ENCODE results near the gene OGFR. TPM values are rescaled to one million over a fixed set of nuclear protein-coding genes. Genes with fewer than 3 reads are reported as not detected.
A peak's percentile ranks its signal among the peaks of the same experiment; 100 is the strongest.

OGFR gene
- total RNA-seq, 1 donor from 2014 or later: 20.6 TPM

DNA sequence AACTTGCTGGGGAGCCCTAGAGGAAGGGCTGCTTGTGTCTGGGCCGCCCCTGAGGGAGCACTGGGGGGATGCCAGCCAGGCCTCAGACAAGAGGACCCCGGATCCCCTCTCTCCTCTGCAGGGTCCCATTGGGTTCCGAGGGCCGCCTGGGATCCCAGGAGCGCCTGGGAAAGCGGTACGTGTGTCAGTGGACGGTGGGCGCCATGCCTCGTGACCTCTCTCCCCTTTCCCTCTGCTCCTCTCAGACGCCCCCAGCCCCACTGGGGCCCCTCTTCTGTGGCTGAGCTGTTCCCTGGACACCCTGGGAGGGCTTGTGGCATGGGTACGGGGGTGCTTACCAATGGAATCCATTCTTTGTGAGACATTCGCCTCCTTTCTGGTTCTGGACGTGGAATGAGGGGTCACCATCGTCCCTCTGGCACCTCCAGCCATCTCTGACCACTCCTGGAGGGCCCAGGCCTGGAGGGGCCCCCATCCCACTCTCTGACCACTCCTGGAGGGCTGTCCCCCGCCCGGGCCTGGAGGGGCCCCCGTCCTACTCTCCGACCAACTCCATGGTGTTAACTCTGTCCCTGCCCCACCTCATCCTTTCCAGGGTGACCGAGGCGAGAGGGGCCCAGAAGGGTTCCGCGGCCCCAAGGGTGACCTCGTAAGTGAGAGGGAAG, 22.1 kb downstream of the OGFR start:
- no peak for DNase-seq

DNA sequence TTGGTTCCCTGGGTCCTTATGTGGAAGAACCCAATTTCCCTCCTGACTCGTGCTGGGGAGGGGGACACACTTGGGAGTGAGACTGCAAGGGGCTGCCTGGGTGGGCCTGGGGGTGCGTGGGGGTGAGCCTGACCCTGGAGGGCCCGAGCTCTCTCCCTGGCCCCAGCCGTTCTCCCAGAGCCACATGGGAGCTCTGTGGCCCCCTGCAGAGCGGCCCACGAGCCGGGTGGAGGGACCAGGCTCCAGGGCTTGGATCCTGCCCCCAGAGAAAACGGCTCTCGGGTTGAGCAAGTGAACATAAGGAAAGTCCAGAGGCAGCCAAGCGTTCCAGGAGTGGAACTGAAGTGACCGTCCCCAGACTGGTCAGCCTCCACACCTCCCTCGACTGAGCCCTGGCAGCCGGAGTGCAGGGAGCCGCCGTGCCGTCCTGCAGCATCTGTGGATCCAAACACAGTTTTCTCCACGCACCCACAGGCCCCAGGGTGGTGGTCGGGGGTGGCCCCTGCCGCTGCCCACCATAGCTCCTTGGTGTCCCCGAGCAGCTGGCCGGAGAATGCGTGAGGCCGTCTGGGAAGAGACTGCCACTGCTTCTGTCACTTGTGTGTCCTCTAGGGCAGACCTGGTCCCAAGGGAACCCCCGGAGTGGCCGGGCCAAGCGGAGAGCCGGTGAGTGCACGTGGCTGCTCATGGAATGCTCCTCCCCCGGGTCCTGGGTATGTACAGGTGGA, 22.8 kb downstream of the OGFR start:
- DNase-seq: no peak

DNA sequence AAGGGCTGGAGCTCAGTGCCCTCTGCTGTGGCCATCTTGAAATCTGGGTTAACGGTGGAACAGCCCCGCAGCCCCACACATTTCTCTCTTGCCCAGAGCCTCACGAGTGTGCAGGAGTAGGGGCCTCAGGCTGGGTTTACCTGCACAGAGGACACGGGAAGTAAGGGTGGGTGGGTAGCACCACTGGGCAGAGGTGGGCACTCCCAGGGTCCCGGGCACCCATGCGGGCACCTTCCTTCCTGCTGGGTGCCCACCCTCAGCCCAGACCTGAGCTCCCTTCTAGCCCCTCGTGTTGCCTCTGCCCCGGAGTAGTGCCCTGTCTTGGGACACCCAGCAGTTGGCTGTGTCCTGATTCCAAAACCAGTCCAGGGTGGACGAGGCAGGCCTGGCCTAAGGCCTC, 23.4 kb downstream of the OGFR start:
- no peak for DNase-seq

DNA sequence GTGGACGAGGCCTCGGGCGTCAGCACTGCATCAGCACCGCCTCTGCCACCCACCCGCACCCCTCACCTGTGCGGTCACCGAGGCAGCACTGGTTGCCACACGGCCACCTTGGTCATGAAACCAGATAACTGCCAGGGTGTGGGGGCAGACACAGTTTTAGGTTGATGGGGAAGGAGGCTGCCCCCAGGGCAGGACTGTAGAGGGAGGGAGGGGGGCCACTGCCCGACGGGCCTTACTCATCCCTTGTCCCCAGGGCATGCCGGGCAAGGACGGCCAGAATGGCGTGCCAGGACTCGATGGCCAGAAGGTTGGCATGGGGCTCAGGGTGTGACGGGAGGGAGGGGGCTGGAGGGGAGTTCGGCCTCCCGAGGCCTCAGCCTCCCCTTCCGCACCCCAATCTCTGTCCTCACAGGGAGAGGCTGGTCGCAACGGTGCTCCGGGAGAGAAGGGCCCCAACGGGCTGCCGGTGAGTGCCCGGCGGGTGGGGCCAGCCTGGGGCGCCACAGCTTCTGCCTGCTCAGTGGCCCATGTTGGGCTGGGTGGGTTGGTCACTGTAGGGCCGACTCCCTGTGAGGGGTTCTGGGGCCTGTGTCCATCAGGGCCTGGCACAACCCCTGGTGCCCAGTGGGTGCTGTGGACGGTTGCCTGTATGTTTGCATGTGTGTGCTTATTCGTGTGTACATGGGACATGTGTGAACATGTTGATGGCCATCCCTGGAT, 24.0 kb downstream of the OGFR start:
- DNase-seq: no peak

DNA sequence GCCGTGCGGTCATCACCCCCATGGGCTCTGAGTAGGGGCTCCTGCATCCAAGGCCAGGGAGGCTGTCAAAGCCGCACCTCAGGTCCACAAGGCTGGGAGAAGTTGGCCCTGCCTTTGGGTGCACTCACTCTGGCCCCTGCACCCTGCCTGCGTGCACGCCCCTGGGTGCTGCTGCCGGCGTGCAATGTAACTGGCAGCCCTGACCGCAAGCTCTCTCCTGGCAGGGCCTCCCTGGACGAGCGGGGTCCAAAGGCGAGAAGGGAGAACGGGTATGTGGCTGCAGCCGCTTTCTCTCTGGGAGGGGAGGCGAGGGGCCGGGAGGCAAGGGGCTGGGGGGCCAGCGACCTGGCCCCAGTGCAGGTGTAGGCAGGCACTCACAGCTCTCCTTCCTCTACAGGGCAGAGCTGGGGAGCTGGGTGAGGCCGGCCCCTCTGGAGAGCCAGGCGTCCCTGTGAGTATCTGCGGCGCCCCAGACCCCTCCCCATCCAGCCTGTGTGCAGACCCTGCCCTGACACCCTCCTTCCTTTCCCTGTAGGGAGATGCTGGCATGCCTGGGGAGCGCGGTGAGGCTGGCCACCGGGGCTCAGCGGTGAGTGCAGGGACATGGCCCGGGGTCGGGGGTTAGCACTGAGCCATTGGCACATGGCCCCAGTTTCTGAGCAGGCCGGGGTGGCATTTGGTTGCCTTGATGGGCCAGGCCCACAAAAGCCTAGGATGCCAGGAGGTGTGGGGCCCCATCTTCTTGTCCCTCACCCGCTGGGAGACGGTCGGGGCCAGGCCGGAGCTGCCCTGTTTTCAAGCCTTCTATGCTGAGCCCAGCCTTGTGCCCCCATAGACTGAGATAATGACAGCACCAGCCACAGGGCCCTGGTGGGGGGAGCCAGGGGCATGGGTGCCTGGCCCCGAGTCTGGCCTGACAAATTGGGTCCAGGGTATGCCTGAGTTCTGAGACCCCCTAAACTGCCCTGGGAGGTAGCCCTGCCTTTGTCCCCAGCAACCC, 24.9 kb downstream of the OGFR start:
- DNase-seq: no peak

DNA sequence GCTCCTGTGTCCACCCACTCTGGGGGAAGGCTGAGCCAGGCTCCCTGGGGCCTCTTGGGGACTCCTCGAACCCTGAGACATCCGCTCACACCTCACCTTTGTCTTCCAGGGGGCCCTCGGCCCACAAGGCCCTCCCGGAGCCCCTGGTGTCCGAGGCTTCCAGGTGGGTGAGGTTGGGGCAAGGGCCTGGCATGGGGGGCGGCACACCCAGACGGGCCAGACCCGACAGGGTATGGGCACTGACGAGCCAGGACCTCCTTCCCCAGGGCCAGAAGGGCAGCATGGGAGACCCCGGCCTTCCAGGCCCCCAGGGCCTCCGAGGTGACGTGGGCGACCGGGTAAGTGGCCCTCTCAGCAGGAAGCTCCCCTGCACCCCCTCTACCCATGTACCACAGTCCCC, 25.6 kb downstream of the OGFR start:
- DNase-seq: no peak

DNA sequence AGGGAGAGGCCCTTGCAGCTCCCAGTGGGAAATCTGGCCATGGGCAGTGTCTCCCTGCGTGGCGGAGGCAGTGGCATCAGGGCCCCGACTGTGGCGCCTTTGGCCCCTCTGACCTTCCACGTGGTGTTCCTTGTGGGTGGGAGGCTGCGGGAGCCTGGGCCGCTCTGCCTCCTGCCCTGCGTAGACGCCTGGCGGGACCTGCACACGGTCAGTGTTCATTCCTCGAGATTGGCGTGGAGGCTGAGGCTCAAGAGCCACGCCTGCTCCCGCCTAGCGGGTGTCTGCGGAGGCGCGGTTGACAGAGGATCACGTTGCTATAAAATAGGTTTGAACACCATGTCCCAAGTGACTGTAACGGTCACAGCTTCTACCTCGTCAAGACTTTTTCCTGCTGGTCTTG, 26.2 kb downstream of the OGFR start:
- DNase-seq: no peak

DNA sequence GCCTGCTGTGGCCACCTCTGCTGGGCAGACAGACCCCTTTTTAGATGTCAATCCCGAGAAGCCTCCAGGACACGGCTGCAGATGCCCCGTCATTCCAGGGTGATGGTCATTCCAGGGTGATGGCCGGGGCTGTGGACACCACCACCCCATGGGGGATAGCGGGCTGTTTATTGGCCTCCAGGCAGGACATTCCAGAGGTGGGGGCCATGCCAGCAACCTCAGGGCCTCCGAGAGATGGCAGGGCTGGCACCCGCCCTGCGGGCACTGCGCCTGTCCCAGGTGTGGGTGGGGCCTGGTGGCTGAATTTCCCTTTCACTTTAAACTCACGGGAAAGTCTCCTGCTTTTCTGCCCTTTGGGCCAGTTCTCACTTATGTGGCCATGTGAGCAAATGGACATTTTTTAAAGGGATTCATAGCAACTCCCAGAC, 26.7 kb downstream of the OGFR start:
- DNase-seq: no peak

DNA sequence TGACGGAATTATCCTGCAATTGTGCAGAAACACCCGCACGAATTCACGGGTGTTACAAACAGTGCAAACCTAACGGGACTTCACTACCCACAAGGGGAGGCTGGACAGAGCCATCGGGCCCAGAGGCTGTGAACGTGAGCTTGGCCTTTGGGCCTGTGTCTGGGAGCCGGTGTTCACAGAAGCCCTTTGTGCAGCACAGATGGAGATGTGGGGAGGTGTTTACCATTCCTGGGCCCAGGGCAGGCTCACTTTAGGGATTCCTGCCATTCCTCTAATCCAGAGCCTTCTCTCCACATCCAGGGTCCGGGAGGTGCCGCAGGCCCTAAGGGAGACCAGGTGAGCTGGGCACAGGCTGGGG, 27.2 kb downstream of the OGFR start:
- DNase-seq: no peak

DNA sequence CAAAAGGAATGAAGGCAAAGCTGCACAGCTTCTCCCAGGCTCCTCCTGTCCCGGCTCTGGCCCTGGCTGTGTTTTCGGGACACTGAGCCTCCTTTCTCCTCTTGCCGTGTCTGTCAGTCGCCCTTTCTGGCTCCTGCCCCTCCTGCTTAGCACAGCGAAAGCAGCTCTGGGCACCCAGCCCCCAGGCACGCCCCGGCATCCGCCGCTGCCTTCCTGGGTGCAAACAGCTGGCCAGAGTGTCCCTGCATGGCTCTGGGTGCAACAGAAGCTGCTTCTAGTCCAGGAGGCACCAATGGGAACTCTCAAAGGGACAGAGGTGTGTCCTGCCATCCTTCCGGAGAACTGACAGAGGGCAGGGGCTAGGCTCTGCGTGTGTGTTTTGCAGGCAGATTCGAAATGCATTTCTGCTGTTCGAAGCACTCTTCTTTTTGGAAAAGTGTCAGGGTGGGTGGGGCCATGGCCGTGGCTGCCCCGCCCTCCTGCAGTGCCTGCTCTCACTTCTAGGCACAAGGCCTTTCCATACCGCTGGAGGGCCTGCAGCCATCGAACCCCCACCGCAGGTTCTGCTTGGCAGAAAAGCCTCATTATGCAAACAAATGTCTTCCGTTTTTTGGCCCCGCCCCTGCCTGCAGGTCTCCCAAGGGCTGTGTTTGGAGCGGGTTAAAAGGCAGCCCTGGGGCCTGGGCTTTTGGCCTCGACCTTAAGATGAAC, 27.7 kb downstream of the OGFR start:
- DNase-seq: peak; percentile 41

DNA sequence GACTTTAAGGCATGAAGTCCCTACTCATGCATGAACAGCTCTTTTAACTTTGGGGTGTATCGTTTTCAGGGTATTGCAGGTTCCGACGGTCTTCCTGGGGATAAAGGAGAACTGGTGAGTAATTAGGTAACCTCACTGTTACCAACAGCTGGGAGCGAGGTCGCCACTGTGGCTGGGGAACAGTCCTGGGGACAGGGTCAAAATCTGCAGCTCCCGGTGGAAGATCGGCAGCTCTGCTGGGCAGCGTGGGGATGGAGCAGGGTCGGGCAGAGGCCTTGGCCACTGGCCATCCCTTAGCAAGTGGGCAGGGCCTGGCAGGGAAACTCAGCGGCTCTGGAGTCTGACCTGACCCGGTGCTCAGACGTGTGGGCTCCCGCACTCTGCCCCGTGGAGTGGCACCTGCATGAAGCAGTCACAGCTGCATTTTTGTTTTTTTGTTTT, 28.3 kb downstream of the OGFR start:
- no peak for DNase-seq

DNA sequence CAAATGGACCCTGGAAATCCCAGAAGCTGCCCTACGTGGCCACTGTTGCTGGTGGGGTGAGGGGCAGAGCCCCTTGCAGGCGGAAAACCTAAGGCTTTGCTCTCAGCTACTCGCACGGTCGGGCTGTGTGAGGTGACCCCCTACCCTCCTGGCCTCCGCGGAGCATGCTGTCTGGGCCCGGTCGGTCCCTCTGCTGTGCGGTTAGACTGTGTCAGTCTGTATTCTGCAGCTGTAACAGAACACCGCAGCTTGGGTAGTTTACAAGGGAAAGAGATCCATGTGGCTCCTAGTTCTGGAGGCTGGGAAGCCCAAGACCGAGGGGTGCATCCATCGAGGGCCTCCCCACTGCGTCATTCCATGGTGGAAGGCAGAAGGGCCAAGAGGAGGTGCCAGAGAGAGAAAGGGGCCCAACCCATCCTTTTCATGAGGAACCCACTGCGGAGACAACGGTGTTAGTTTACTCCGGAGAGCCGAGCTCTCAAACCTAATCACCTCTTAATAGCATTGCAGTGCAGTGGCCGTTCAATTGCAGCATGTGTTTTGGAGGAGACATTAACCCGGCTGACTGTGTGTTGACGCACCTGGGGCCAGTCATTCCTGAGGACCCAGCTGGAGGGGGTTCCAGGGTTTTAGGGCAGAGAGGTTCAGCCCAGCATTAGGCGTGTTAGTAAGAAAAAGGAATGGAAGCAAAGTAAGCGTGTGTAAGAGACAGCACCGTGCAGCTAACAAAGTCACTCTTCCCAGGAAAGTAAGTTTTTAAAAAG, 30.5 kb downstream of the OGFR start:
- no peak for DNase-seq

DNA sequence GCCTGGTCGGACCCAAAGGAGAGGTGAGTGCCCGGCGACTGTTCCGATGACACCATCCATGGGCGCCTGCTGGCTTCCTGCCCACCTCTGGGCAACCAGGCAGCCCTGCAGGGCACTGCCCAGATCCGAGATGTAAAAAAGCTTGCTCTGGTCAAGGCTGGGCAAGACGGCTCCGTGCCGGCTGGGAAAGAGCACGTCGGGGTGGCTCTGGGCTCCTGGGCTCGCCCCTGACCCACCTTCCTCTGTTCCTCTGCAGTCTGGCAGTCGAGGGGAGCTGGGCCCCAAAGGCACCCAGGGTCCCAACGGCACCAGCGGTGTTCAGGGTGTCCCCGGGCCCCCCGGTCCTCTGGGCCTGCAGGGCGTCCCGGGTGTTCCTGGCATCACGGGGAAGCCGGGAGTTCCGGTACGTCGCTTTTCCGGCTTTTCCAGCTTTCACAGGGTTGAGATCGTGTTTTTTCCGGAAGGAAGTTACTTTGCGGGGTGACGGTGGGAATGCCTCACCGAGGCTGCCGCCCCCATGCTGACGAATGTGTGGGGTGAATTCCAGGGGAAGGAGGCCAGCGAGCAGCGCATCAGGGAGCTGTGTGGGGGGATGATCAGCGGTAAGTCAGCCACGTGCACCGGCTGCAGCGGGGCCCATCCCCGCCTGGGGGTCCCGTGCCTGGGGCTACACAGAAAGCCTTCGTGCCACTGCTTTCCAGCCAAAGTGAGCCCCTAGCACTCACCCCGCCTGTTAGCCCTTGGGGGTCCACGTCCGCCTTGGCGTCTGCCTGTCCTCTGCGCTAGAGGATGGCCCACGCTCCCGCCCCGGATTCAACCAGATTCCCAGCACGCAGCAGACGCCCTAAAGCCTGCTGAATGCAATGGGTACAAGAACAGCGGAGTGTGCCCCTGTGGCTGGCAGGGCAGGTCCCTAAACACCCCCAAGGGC, 31.6 kb downstream of the OGFR start:
- no peak for DNase-seq

DNA sequence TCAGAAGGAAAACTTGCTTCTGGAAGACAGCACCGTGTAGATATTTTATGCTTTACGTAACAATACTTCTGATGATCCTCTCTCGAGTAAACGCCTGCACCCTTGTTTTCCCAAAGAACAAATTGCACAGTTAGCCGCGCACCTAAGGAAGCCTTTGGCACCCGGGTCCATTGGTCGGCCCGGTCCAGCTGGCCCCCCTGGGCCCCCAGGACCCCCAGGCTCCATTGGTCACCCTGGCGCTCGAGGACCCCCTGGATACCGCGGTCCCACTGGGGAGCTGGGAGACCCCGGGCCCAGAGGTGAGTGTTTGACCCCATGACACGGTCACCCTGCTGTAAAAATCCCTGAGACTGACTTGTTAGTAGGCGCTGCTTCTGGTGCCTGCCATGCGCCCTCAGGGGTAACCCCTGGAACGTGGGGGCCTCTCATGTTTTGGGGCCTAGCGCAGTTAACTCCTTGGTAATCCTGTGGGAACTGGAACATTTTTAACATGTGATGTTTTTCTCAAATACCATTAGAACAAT, 32.4 kb downstream of the OGFR start:
- no peak for DNase-seq

DNA sequence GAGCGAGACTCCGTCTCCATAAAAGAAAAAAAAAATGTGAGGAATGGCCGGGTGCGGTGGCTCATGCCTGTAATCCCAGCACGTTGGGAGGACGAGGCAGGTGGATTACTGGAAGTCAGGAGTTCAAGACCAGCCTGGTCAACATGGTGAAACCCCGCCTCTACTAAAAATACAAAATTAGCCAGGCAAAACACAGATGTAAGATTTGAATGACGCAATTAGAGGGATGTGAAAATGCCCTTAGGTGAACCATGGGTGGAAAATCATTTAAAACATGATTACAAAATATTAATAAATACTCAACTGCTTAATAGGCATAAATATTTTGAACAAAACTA, 33.1 kb downstream of the OGFR start:
- no peak for DNase-seq

DNA sequence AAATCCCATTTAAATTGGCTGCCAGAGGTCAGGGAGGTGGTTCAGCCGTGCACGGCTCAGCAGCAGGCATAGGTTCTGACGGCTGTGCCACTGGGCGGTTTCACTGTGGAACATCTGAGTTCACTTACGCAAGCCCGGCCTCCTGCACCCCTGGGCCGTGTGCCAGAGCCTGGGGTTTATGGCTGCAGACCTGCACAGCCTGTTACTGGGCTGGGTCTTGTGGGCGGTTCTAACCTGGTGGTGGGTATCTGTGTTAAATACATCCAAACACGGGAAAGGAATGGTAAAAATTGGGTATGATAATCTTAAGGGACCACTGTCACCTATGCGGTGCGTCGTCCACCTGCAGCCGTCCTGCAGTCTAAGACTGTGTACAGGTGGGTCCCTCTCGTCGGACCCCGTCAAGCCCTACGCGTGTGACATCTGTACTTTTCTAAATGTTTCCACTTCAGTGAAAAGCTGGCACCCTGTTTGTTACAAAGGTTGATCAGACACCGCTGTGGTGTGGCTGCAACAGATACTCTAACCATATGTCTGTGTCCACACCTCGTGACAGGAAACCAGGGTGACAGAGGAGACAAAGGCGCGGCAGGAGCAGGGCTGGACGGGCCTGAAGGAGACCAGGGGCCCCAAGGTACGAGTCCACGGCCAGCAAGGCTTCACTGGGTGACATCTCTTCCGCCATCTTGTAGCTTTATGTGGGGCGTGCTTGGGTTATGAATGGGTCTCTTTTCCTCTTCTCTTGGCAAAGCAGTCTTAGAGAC, 33.7 kb downstream of the OGFR start:
- no peak for DNase-seq

DNA sequence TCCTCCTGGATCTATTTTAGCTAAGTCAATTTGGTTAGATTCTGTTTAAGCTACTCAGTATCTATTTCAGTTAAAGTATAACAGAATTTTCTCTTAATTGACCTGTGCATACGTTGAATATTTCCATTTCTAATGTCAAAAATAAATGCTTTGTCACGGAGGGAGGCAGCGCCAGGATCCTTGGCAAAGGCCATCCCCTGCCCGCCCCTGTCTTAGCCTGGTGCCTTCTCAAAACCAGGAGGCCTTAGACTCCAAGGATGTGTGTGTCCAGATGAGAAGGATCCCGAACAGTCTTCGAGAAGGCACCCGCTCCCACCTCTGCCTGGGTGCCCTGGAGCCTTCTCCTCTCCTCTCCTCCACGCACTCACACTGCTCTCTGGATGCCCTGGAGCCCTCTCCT, 34.6 kb downstream of the OGFR start:
- DNase-seq: no peak

DNA sequence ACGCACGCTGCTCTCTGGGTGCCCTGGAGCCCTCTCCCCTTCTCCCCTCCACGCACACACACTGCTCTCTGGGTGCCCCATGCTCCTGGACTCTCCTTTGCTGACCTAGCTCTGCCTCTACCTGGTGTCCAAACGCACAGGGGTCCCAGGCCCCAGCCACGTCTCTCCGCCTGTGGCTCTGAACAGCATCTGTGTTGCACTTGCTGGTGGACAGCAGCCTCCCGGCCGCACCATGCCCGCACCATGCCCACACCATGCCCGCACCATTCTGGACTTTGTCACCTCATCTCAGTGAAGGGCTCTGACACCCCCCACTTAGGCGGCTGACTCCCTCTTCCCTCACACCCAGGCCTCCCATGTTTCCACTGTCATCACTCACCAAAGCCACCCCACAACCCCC, 35.2 kb downstream of the OGFR start:
- no peak for DNase-seq

Measured in tongue (tissue), 2 donors.